IMR-90 (cell line): ENCODE data around the gene EED. TPM values are rescaled to one million over a fixed set of nuclear protein-coding genes. Genes with fewer than 3 reads are reported as not detected.

Experiments
- ATAC-seq: fragments of 200-7000 bp; cut with Tn5 transposase; 2 replicates; pipeline ENCODE4 v1.9.1; 2020; ENCODE audit warnings: low read depth, mild to moderate bottlenecking, moderate library complexity
- BruUV-seq: library from RNA; stranded (reverse); fragments of 400-500 nt; replicated peaks from 2 replicates; lab custom pipeline; 2021; lab: Mats Ljungman, UMichigan
- CTCF ChIA-PET: fragments of 300-600 bp; formaldehyde crosslinking; extraction: SDS; loops from one replicate; lab custom pipeline; 2021; ENCODE audit warnings: antibody characterized with exemption; lab: Yijun Ruan, JAX
- POLR2A ChIA-PET: fragments of 300-600 bp; sonication (Branson Sonifier 250); formaldehyde crosslinking; loops from one replicate; lab custom pipeline; 2022; ENCODE audit warnings: antibody characterized with exemption; ENCODE audit not compliant: unreplicated experiment; lab: Charles Lee
- DNase-seq: peaks from one replicate; pipeline ENCODE4 v3.0.0; 2013
- H2AFZ ChIP-seq: replicated peaks from 2 replicates; pipeline ENCODE3; 2013; ENCODE audit warnings: low read length, mild to moderate bottlenecking; ENCODE audit not compliant: poor library complexity
- H2AK5ac ChIP-seq: 2 replicates; pipeline ENCODE4 v1.6.1; 2013; ENCODE audit warnings: low read depth, low read length, inconsistent platforms
- H2AK9ac ChIP-seq: replicated peaks from 2 replicates; pipeline ENCODE3; 2013; ENCODE audit warnings: mild to moderate bottlenecking, low read depth, low read length, moderate library complexity; ENCODE audit not compliant: poor library complexity
- H2BK120ac ChIP-seq: 2 replicates; pipeline ENCODE4 v1.6.1; 2013; ENCODE audit warnings: low read depth, low read length, inconsistent platforms
- H2BK15ac ChIP-seq: 3 replicates; pipeline ENCODE4 v1.6.1; 2013; ENCODE audit warnings: low read depth, low read length, inconsistent platforms
- H2BK20ac ChIP-seq: 2 replicates; pipeline ENCODE4 v1.6.1; 2013; ENCODE audit warnings: low read depth, mild to moderate bottlenecking, inconsistent platforms, low read length, moderate library complexity
- H2BK5ac ChIP-seq: 2 replicates; pipeline ENCODE4 v1.6.1; 2013; ENCODE audit warnings: mild to moderate bottlenecking, low read depth, low read length, inconsistent platforms; ENCODE audit not compliant: poor library complexity, severe bottlenecking
- H3K14ac ChIP-seq: replicated peaks from 2 replicates; pipeline ENCODE4 v1.6.1; 2013; ENCODE audit warnings: low read depth, low read length, inconsistent platforms
- H3K18ac ChIP-seq: 2 replicates; pipeline ENCODE4 v1.6.1; 2013; ENCODE audit warnings: low read depth, low read length, control low read depth
- H3K23ac ChIP-seq: 2 replicates; pipeline ENCODE4 v1.6.1; 2013; ENCODE audit warnings: low read depth, low read length, inconsistent platforms
- H3K27ac ChIP-seq: 2 replicates; pipeline ENCODE4 v1.5.1; 2013; ENCODE audit warnings: mild to moderate bottlenecking, control low read depth, low read length; ENCODE audit not compliant: insufficient read depth
- H3K27me3 ChIP-seq: 2 replicates; pipeline ENCODE4 v1.6.1; 2013; ENCODE audit warnings: low read length; ENCODE audit not compliant: control insufficient read depth, insufficient read depth
- H3K36me3 ChIP-seq: 2 replicates; pipeline ENCODE4 v1.6.1; 2013; ENCODE audit warnings: low read length, mixed read lengths; ENCODE audit not compliant: control insufficient read depth, insufficient read depth
- H3K4ac ChIP-seq: 2 replicates; pipeline ENCODE4 v1.6.1; 2013; ENCODE audit warnings: low read depth, low read length, inconsistent platforms
- H3K4me1 ChIP-seq: 2 replicates; pipeline ENCODE4 v1.6.1; 2013; ENCODE audit warnings: low read length, mixed read lengths; ENCODE audit not compliant: control insufficient read depth, insufficient read depth
- H3K4me2 ChIP-seq: 2 replicates; pipeline ENCODE4 v1.6.1; 2013; ENCODE audit warnings: low read depth, mild to moderate bottlenecking, control low read depth, low read length, moderate library complexity
- H3K4me3 ChIP-seq: 2 replicates; pipeline ENCODE4 v1.5.1; 2013; ENCODE audit warnings: low read depth, mild to moderate bottlenecking, control low read depth, low read length, moderate library complexity; ENCODE audit not compliant: insufficient read depth
- H3K56ac ChIP-seq: 2 replicates; pipeline ENCODE4 v1.6.1; 2013; ENCODE audit warnings: low read length, inconsistent platforms; ENCODE audit not compliant: insufficient read depth; ENCODE audit errors: extremely low read depth
- H3K79me1 ChIP-seq, 2 experiments: 2 replicates each; pipeline ENCODE4 v1.6.1; 2013; ENCODE audit warnings: low read length in 2 of 2, inconsistent platforms in 1 of 2, low read depth in 1 of 2
- H3K9ac ChIP-seq: 2 replicates; pipeline ENCODE4 v1.6.1; 2013; ENCODE audit warnings: low read depth, low read length, control low read depth
- H3K9me1 ChIP-seq: 2 replicates; pipeline ENCODE4 v1.6.1; 2013; ENCODE audit warnings: low read length, inconsistent platforms; ENCODE audit not compliant: insufficient read depth
- H3K9me3 ChIP-seq: 2 replicates; pipeline ENCODE4 v1.6.1; 2013; ENCODE audit warnings: low read length; ENCODE audit not compliant: control insufficient read depth, insufficient read depth
- H4K20me1 ChIP-seq: 2 replicates; pipeline ENCODE4 v1.6.1; 2013; ENCODE audit warnings: low read length, inconsistent platforms; ENCODE audit not compliant: insufficient read depth
- H4K5ac ChIP-seq: 2 replicates; pipeline ENCODE4 v1.6.1; 2013; ENCODE audit warnings: mild to moderate bottlenecking, low read depth, low read length, control low read depth
- H4K8ac ChIP-seq, 2 experiments: 2 replicates each; pipeline ENCODE4 v1.6.1; 2013; ENCODE audit warnings: low read depth in 2 of 2, low read length in 2 of 2, control low read depth in 1 of 2, inconsistent platforms in 1 of 2
- H4K91ac ChIP-seq: 2 replicates; pipeline ENCODE4 v1.6.1; 2013; ENCODE audit warnings: low read depth, low read length, inconsistent platforms; ENCODE audit not compliant: insufficient read depth
- BHLHE40 ChIP-seq: fragments of 150-350 bp; IDR thresholded peaks from 2 replicates; pipeline ENCODE4 v1.6.1; 2016; ENCODE audit warnings: mild to moderate bottlenecking, low read depth, low read length
- CEBPB ChIP-seq: IDR thresholded peaks from 2 replicates; pipeline ENCODE4 v1.6.1; 2012; ENCODE audit warnings: low read depth, low read length, improper control_type of control experiment
- CHD1 ChIP-seq: IDR thresholded peaks from 2 replicates; pipeline ENCODE4 v1.6.1; 2012; ENCODE audit warnings: low read depth, low read length, improper control_type of control experiment
- FOS ChIP-seq: fragments of 150-350 bp; IDR thresholded peaks from 2 replicates; pipeline ENCODE4 v1.6.1; 2016; ENCODE audit warnings: low read depth, low read length
- MAFK ChIP-seq: IDR thresholded peaks from 2 replicates; pipeline ENCODE4 v1.6.1; 2012; ENCODE audit warnings: low read depth, low read length, improper control_type of control experiment
- MAZ ChIP-seq: IDR thresholded peaks from 2 replicates; pipeline ENCODE4 v1.6.1; 2012; ENCODE audit warnings: low read depth, mild to moderate bottlenecking, low read length, improper control_type of control experiment, moderate library complexity, borderline replicate concordance
- MXI1 ChIP-seq: IDR thresholded peaks from 2 replicates; pipeline ENCODE4 v1.6.1; 2012; ENCODE audit warnings: low read depth, mild to moderate bottlenecking, low read length, moderate library complexity, borderline replicate concordance
- NFE2L2 ChIP-seq: fragments of 150-350 bp; IDR thresholded peaks from 2 replicates; pipeline ENCODE4 v1.6.1; 2016; ENCODE audit warnings: low read depth, mild to moderate bottlenecking, low read length
- POLR2A ChIP-seq: IDR thresholded peaks from 2 replicates; pipeline ENCODE4 v1.6.1; 2012; ENCODE audit warnings: mild to moderate bottlenecking, low read depth, low read length
- RAD21 ChIP-seq: IDR thresholded peaks from 2 replicates; pipeline ENCODE4 v1.6.1; 2012; ENCODE audit warnings: low read length, improper control_type of control experiment
- RCOR1 ChIP-seq: IDR thresholded peaks from 2 replicates; pipeline ENCODE4 v1.6.1; 2012; ENCODE audit warnings: mild to moderate bottlenecking, low read length, improper control_type of control experiment; ENCODE audit not compliant: insufficient replicate concordance
- RFX5 ChIP-seq: IDR thresholded peaks from 2 replicates; pipeline ENCODE4 v1.8.0; 2012; ENCODE audit warnings: low read depth, mild to moderate bottlenecking, low read length, moderate library complexity
- SMC3 ChIP-seq: fragments of 150-350 bp; IDR thresholded peaks from 2 replicates; pipeline ENCODE4 v1.6.1; 2016; ENCODE audit warnings: low read depth, mild to moderate bottlenecking, antibody characterized with exemption, low read length, moderate library complexity
- WGBS, 2 experiments: methylation state at CpG; one replicate each; pipeline versions ENCODE4 v1.1.5 to v1.1.7; 2013; ENCODE audit warnings: missing lambda C conversion rate in 2 of 2; ENCODE audit not compliant: insufficient read length in 1 of 2; ENCODE audit errors: extremely low coverage in 2 of 2; 5-methylcytosine and 5-hydroxymethylcytosine counted together
- dilution Hi-C: fragments of 300-500 bp; cut with HindIII; formaldehyde crosslinking; loops from one replicate; pipeline ENCODE4 v1.14.3; 2018; ENCODE audit warnings: low sequenced_read_pairs; ENCODE audit not compliant: unreplicated experiment
- in situ Hi-C: fragments of 300-500 bp; cut with MboI; formaldehyde crosslinking; loops from 3 replicates; pipeline ENCODE4 v1.14.3; 2019; ENCODE audit warnings: low sequenced_read_pairs, inconsistent platforms, mixed read lengths
- intact Hi-C: fragments of 100-400 bp; cut with micrococcal nuclease; formaldehyde crosslinking; loops from 2 replicates; pipeline ENCODE4 v1.10.0; 2022
- polyA plus RNA-seq, 3 experiments: library from polyadenylated mRNA; depleted of rRNA; stranded (reverse); fragments of >200 nt; gene quantifications; 2 replicates each; pipeline ENCODE4 v1.2.3, GENCODE V29; 2012; ENCODE audit warnings: low replicate concordance in 1 of 3
- total RNA-seq: library from RNA; depleted of rRNA; stranded (reverse); fragments of >200 nt; gene quantifications from 2 replicates; pipeline ENCODE4 v1.2.3, GENCODE V29; 2012
- TF ChIP-seq, protein P1 (sequence below): conservative IDR thresholded peaks from 2 replicates; pipeline ENCODE4 v1.5.1; 2012; ENCODE audit warnings: mild to moderate bottlenecking, low read depth, low read length, improper control_type of control experiment
- TF ChIP-seq, protein P2 (sequence below): fragments of 150-350 bp; IDR thresholded peaks from 2 replicates; pipeline ENCODE4 v1.6.1; 2016; ENCODE audit warnings: low read depth, mild to moderate bottlenecking, low read length, moderate library complexity, borderline replicate concordance
- TF ChIP-seq, protein P3 (sequence below): fragments of 150-350 bp; IDR thresholded peaks from 2 replicates; pipeline ENCODE4 v1.6.1; 2017; ENCODE audit warnings: mild to moderate bottlenecking, antibody characterized with exemption, low read length, low read depth

EED gene
- total and polyA plus RNA-seq, 2 of the 4 experiments (the other 2 are of a cell fraction) = 11.1 to 11.5 TPM

DNA sequence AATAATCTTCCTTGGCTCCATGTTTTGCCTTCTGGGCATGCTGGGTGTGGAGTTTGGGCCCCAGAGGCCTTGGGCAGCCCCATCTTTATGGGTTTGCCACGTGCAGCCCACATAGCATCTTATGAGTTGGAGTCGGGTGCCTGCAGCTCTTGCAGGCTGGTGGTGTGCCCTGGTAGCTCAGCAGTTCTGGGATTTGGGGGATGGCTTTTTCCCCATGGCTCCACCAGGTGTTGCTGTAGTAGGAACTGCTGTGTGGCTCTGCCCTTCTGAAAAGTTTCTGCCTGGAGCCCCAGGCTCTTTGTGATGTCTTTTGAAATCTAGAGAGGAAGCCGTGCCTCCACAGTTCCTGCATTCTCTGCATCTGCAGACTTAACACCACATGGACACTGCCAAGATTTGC lies 16.8 kb downstream of the EED start:
- ChIA-PET CTCF (no interaction called here), POLR2A (no interaction called here)
- dilution Hi-C loops = no loop called here
- Histone ChIP-seq H3K36me3 (peaks cover 14% of the 10 kb centered on the region), H3K4me2 (no peak overlapping the region), H2BK15ac (no peak overlapping the region), H3K9ac (no peak overlapping the region), H2AFZ (no peak overlapping the region), H3K27ac (no peak overlapping the region), H3K56ac (no peak overlapping the region), H3K4ac (no peak overlapping the region), H3K79me1 (peaks cover 22 to 36% of the 10 kb centered on the region in 2 experiments; a peak in 3 of 4 replicates), H4K91ac (no peak overlapping the region), H3K27me3 (no peaks in the 10 kb centered on the region), H3K4me3 (no peak overlapping the region), H2AK5ac (no peak overlapping the region), H2BK5ac (no peak overlapping the region), H3K9me1 (peaks cover 6% of the 10 kb centered on the region; the same call in 1 of the 2 replicates), H3K14ac (no peak overlapping the region), H2BK20ac (no peak overlapping the region), H4K5ac (no peak overlapping the region), H4K20me1 (no peaks in the 10 kb centered on the region), H4K8ac (no peak overlapping the region), H3K18ac (no peak overlapping the region), H2AK9ac (no peak overlapping the region), H3K4me1 (peaks cover 2% of the 10 kb centered on the region; the same call in 1 of the 2 replicates), H3K23ac (no peak overlapping the region), H3K9me3 (no peaks in the 10 kb centered on the region), H2BK120ac (no peak overlapping the region)
- no peak for DNase-seq
- WGBS, 2 experiments = no CpG with 5 or more reads among the region's 3 CpGs
- no peak for ATAC-seq
- in situ Hi-C loops = no loop called here
- TF ChIP-seq MAFK (no peak), RCOR1 (no peak), BHLHE40 (no peak), RFX5 (no peak), MXI1 (no peak), NFE2L2 (no peak), POLR2A (no peak), FOS (no peak), RAD21 (no peak), CHD1 (no peak), SMC3 (no peak), CEBPB (no peak), MAZ (no peak)
- TF ChIP-seq, protein P1, sequence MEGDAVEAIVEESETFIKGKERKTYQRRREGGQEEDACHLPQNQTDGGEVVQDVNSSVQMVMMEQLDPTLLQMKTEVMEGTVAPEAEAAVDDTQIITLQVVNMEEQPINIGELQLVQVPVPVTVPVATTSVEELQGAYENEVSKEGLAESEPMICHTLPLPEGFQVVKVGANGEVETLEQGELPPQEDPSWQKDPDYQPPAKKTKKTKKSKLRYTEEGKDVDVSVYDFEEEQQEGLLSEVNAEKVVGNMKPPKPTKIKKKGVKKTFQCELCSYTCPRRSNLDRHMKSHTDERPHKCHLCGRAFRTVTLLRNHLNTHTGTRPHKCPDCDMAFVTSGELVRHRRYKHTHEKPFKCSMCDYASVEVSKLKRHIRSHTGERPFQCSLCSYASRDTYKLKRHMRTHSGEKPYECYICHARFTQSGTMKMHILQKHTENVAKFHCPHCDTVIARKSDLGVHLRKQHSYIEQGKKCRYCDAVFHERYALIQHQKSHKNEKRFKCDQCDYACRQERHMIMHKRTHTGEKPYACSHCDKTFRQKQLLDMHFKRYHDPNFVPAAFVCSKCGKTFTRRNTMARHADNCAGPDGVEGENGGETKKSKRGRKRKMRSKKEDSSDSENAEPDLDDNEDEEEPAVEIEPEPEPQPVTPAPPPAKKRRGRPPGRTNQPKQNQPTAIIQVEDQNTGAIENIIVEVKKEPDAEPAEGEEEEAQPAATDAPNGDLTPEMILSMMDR = no peak
- TF ChIP-seq, protein P2, sequence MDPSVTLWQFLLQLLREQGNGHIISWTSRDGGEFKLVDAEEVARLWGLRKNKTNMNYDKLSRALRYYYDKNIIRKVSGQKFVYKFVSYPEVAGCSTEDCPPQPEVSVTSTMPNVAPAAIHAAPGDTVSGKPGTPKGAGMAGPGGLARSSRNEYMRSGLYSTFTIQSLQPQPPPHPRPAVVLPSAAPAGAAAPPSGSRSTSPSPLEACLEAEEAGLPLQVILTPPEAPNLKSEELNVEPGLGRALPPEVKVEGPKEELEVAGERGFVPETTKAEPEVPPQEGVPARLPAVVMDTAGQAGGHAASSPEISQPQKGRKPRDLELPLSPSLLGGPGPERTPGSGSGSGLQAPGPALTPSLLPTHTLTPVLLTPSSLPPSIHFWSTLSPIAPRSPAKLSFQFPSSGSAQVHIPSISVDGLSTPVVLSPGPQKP = no peak
- TF ChIP-seq, protein P3, sequence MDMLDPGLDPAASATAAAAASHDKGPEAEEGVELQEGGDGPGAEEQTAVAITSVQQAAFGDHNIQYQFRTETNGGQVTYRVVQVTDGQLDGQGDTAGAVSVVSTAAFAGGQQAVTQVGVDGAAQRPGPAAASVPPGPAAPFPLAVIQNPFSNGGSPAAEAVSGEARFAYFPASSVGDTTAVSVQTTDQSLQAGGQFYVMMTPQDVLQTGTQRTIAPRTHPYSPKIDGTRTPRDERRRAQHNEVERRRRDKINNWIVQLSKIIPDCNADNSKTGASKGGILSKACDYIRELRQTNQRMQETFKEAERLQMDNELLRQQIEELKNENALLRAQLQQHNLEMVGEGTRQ = no peak
- intact Hi-C loops = no loop called here
- BruUV-seq = no TSS peak
